ENCODE measurements around the gene ZC3H7B. TPM values are rescaled to one million over a fixed set of nuclear protein-coding genes. Genes with fewer than 3 reads are reported as not detected.

Gene ZC3H7B
- total RNA-seq, 1 experiment from 2014 or later = 42.0 TPM

DNA sequence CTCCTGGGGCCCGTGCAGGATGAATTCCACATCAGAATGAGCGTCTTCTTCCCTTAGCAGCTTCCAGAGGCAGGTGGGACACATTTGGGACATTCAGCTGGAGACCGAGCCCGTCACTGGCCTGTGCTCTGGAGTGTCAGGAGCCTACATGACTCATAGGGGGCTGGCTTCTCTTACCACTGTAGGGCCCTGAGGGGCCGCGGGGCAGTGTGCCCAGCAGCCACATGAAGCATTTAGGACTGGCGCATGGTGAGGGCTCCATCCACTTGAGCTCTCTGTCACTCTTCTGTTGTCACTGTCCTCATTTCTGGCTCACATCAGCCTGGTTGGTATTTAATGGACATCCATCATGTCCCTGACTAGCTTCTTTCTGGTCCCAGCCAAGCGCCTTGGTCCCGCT is 42.4 kb downstream of the ZC3H7B start (continued):
- TF ChIP-seq SP1 (IDR thresholded peaks at IDR 0.05; ENCODE audit: low read depth) = no peak

DNA sequence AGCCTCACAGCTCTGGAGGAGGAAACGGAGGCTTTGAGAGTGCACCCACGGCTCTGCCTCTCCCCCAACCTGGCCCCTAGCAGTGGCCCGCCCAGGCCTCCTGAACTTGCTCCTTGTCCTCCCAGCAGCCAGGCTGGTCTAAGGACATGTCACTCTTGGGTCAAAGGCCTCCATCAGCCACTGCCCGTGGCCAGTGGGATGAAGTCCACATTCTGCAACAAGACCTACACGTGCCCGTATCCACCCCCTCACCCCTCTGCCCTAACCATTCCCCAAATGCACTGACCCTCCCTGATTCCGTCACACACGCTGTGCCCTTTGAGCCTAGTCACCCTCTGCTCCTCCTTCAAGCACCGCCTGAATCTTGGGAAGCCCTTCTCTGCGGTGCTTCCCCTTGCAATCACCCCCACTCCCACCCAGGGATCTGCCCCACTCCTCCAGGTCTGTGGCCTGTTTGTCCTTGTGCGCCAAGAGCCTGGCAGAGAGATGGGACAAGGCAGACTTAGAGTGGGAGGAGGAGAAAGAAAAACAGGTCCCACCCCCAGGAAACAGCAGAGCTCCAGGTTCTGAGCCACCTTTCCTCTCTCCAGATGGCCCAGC is 43.0 kb downstream of the ZC3H7B start:
- Histone ChIP-seq H2AFZ (ENCODE audit: low read depth, low read length, poor library complexity, severe bottlenecking) (no peak overlapping the region), H3K9me2 (ENCODE audit: insufficient read depth) (no peaks in the 10 kb centered on the region), H3K27ac (ENCODE audit: low read depth, low read length) (no peak overlapping the region), H3K79me2 (ENCODE audit: insufficient read depth, low read length) (no peaks in the 10 kb centered on the region), H3K9ac (ENCODE audit: low read length) (no peak overlapping the region), H3K4me2 (ENCODE audit: low read length) (no peak overlapping the region), H3K36me3 (ENCODE audit: control insufficient read depth in 1 of 2, insufficient read depth in 2 of 2, low read length in 2 of 2) (peaks cover 9 to 18% of the 10 kb centered on the region in 2 experiments; a peak in 3 of 4 replicates), H3K27me3 (ENCODE audit: insufficient read depth, low read length) (no peaks in the 10 kb centered on the region), H3K4me3 (replicated peaks in 1 of 2; ENCODE audit: low read depth in 1 of 2, low read length in 2 of 2) (no peak overlapping the region), H3K4me1 (ENCODE audit: control insufficient read depth in 1 of 2, insufficient read depth in 2 of 2, low read length in 2 of 2) (no peaks in the 10 kb centered on the region), H3K9me3 (ENCODE audit: control insufficient read depth in 1 of 2, insufficient read depth in 1 of 2, low read depth in 1 of 2, low read length in 2 of 2) (no peaks in the 10 kb centered on the region), H4K20me1 (ENCODE audit: insufficient read depth) (no peaks in the 10 kb centered on the region)
- RAD21 ChIA-PET (ENCODE audit: low non-redundant PET in 1 of 2, low total read pairs in 2 of 2, uncharacterized antibody in 2 of 2, unreplicated experiment in 2 of 2) = no interaction called here
- no peak for ATAC-seq
- no peak for TF ChIP-seq CBX3 (IDR thresholded peaks at IDR 0.05; ENCODE audit: low read depth)
- TF ChIP-seq YY1 (IDR thresholded peaks at IDR 0.05; ENCODE audit: extremely low read depth, insufficient replicate concordance, low read depth, low read length) = no peak
- TF ChIP-seq EGR1 (IDR thresholded peaks at IDR 0.05; ENCODE audit: low read depth) = no peak
- no peak for TF ChIP-seq SP1 (IDR thresholded peaks at IDR 0.05; ENCODE audit: low read depth)
- no peak for TF ChIP-seq ZFX (IDR thresholded peaks at IDR 0.05)
- TF ChIP-seq, protein P1, sequence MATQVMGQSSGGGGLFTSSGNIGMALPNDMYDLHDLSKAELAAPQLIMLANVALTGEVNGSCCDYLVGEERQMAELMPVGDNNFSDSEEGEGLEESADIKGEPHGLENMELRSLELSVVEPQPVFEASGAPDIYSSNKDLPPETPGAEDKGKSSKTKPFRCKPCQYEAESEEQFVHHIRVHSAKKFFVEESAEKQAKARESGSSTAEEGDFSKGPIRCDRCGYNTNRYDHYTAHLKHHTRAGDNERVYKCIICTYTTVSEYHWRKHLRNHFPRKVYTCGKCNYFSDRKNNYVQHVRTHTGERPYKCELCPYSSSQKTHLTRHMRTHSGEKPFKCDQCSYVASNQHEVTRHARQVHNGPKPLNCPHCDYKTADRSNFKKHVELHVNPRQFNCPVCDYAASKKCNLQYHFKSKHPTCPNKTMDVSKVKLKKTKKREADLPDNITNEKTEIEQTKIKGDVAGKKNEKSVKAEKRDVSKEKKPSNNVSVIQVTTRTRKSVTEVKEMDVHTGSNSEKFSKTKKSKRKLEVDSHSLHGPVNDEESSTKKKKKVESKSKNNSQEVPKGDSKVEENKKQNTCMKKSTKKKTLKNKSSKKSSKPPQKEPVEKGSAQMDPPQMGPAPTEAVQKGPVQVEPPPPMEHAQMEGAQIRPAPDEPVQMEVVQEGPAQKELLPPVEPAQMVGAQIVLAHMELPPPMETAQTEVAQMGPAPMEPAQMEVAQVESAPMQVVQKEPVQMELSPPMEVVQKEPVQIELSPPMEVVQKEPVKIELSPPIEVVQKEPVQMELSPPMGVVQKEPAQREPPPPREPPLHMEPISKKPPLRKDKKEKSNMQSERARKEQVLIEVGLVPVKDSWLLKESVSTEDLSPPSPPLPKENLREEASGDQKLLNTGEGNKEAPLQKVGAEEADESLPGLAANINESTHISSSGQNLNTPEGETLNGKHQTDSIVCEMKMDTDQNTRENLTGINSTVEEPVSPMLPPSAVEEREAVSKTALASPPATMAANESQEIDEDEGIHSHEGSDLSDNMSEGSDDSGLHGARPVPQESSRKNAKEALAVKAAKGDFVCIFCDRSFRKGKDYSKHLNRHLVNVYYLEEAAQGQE (IDR thresholded peaks at IDR 0.05; ENCODE audit: low read depth) = no peak
- TF ChIP-seq, protein P2, sequence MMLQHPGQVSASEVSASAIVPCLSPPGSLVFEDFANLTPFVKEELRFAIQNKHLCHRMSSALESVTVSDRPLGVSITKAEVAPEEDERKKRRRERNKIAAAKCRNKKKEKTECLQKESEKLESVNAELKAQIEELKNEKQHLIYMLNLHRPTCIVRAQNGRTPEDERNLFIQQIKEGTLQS (IDR thresholded peaks at IDR 0.05) = no peak
- BruUV-seq (replicated peaks) = no TSS peak
- POLR2A ChIA-PET = no interaction called here
- CTCF ChIA-PET = no interaction called here
- intact Hi-C loops (cut with micrococcal nuclease) = no loop called here
- DNase-seq (ENCODE audit: low read depth, low spot score) = no peak

Measured in HCT116 (cell line).